ENCODE measurements around the gene MYOG. TPM values are rescaled to one million over a fixed set of nuclear protein-coding genes. Genes with fewer than 3 reads are reported as not detected.
A peak's percentile ranks its signal among the peaks of the same experiment; 100 is the strongest.

The MYOG gene
- polyA plus RNA-seq, 1 donor (not counting 4 experiments of a cell fraction or from before 2014, with no cell fraction given), result not detected

DNA sequence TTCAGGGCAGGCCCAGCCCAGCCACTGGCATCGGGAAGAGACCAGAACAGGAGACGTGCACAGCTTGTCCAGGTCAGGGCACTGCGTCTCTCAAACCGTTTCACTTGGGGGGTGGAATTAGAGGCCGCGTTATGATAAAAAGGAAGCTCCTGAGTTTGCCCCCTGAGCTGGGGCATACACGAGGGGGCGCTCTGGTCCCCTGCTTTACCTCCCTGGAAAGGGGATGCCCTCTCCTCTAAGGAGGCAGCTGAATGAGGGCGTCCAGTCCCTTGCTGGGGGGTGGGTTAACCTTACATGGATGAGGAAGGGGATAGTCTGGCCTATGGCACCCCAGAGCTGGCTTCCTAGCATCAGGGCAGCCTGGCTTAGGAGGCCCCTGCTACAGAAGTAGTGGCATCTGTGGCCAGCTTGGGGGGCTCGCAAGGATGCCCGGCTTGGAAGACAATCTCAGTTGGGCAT is 2.3 kb downstream of the MYOG start:
- Histone ChIP-seq H3K4me3 (ENCODE audit: control insufficient read depth in 2 of 3, extremely low read depth in 1 of 3, insufficient read depth in 2 of 3, low read depth in 1 of 3, low read length in 3 of 3) (no peak overlapping the region), H3K79me2 (ENCODE audit: control insufficient read depth, insufficient read depth, low read length) (no peaks in the 10 kb centered on the region), H3K27ac (ENCODE audit: control insufficient read depth, insufficient read depth, low read length) (no peak overlapping the region), H3K9ac (ENCODE audit: control insufficient read depth, extremely low read depth, insufficient read depth, low read length) (no peak overlapping the region), H3K9me1 (ENCODE audit: control insufficient read depth, extremely low read depth, insufficient read depth, low read length) (no peaks in the 10 kb centered on the region), H4K20me1 (ENCODE audit: control insufficient read depth, extremely low read depth, insufficient read depth, low read length) (no peaks in the 10 kb centered on the region), H3K4me1 (ENCODE audit: control insufficient read depth, extremely low read depth, insufficient read depth, low read length) (no peaks in the 10 kb centered on the region), H3K36me3 (ENCODE audit: control insufficient read depth in 2 of 2, extremely low read depth in 1 of 2, insufficient read depth in 2 of 2, low read length in 2 of 2) (no peaks in the 10 kb centered on the region), H2AFZ (ENCODE audit: control insufficient read depth, low read length) (no peak overlapping the region), H3K4me2 (ENCODE audit: control insufficient read depth, extremely low read depth, insufficient read depth, low read depth, low read length) (no peak overlapping the region), H3K9me3 (ENCODE audit: control insufficient read depth, low read depth, low read length) (no peaks in the 10 kb centered on the region), H3K27me3 (ENCODE audit: control insufficient read depth, extremely low read depth, insufficient read depth, low read length) (peaks cover 18% of the 10 kb centered on the region)
- dilution Hi-C loops (cut with MboI; ENCODE audit: extremely low pct_ligation_motif_present, low sequenced_read_pairs), result no loop called here
- DNase-seq (ENCODE audit: low read depth, low spot score) (no peak), FAIRE-seq (no peak)
- TF ChIP-seq, protein P1, sequence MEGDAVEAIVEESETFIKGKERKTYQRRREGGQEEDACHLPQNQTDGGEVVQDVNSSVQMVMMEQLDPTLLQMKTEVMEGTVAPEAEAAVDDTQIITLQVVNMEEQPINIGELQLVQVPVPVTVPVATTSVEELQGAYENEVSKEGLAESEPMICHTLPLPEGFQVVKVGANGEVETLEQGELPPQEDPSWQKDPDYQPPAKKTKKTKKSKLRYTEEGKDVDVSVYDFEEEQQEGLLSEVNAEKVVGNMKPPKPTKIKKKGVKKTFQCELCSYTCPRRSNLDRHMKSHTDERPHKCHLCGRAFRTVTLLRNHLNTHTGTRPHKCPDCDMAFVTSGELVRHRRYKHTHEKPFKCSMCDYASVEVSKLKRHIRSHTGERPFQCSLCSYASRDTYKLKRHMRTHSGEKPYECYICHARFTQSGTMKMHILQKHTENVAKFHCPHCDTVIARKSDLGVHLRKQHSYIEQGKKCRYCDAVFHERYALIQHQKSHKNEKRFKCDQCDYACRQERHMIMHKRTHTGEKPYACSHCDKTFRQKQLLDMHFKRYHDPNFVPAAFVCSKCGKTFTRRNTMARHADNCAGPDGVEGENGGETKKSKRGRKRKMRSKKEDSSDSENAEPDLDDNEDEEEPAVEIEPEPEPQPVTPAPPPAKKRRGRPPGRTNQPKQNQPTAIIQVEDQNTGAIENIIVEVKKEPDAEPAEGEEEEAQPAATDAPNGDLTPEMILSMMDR (optimal IDR thresholded peaks at IDR 0.05 in 1 of 3, IDR thresholded peaks at IDR 0.05 in 1 of 3, conservative IDR thresholded peaks at IDR 0.05 in 1 of 3; ENCODE audit: extremely low read depth in 1 of 3, insufficient read depth in 2 of 3, low read length in 3 of 3), result peak in 1 of 3 experiments; percentile 4
- no peak for TF ChIP-seq EZH2 (IDR thresholded peaks at IDR 0.05; ENCODE audit: low read length)

DNA sequence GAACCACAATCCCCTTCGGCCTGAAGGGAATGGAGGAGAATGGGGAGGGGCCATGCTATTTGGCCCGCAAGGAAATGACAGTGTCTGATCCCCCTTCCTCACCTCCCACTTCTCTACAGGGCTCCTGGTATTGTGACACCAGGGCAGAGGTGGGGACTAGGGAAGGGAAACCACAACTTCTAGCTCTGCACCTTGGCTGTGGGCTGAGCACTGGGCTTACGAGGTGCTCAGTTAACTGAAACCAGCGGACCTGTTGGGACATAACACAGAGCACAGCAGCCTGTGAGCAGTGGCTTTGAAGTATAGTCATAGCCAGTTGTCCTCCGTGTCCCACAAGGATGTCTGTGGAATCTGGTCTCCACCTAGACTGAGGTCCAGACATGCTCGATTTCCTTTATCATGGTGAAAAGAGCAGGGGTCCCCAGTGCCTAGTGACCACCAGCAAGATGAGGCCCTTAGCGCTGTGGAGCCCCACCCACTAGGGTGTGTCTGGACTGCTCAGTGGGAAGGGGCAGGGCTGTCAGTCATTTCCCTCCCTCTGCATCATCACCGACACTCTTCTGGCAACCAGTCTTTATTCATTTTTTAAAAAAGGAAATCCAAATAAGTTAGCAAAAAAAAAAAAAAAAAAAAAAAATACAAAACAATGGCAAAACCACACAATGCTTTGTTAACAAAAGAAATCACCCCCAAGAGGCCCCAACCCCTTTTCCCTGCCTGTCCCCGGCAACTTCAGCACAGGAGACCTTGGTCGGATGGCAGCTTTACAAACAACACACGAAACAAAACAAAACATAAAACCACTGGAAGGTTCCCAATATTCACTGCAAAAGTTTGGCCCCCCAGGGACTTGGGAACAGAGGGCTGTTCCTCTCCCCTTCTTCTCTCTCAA is 3.0 kb downstream of the MYOG start:
- no peak overlapping the region for H2AFZ ChIP-seq (ENCODE audit: control insufficient read depth, low read length)

More for the DNA sequence above, 3.0 kb downstream of the MYOG start:
- Histone ChIP-seq H3K27ac (ENCODE audit: control insufficient read depth, insufficient read depth, low read length) (no peak overlapping the region), H3K36me3 (ENCODE audit: control insufficient read depth in 2 of 2, extremely low read depth in 1 of 2, insufficient read depth in 2 of 2, low read length in 2 of 2) (no peaks in the 10 kb centered on the region), H3K4me2 (ENCODE audit: control insufficient read depth, extremely low read depth, insufficient read depth, low read depth, low read length) (no peak overlapping the region), H3K9me1 (ENCODE audit: control insufficient read depth, extremely low read depth, insufficient read depth, low read length) (no peaks in the 10 kb centered on the region), H3K27me3 (ENCODE audit: control insufficient read depth, extremely low read depth, insufficient read depth, low read length) (peaks cover 21% of the 10 kb centered on the region), H3K4me1 (ENCODE audit: control insufficient read depth, extremely low read depth, insufficient read depth, low read length) (no peaks in the 10 kb centered on the region), H3K9ac (ENCODE audit: control insufficient read depth, extremely low read depth, insufficient read depth, low read length) (no peak overlapping the region), H3K4me3 (ENCODE audit: control insufficient read depth in 2 of 3, extremely low read depth in 1 of 3, insufficient read depth in 2 of 3, low read depth in 1 of 3, low read length in 3 of 3) (no peak overlapping the region), H3K9me3 (ENCODE audit: control insufficient read depth, low read depth, low read length) (no peaks in the 10 kb centered on the region), H4K20me1 (ENCODE audit: control insufficient read depth, extremely low read depth, insufficient read depth, low read length) (no peaks in the 10 kb centered on the region), H3K79me2 (ENCODE audit: control insufficient read depth, insufficient read depth, low read length) (no peaks in the 10 kb centered on the region)
- dilution Hi-C loops (cut with MboI; ENCODE audit: extremely low pct_ligation_motif_present, low sequenced_read_pairs), result no loop called here
- DNase-seq (ENCODE audit: low read depth, low spot score), result no peak
- TF ChIP-seq, protein P1 (optimal IDR thresholded peaks at IDR 0.05 in 1 of 3, IDR thresholded peaks at IDR 0.05 in 1 of 3, conservative IDR thresholded peaks at IDR 0.05 in 1 of 3; ENCODE audit: extremely low read depth in 1 of 3, insufficient read depth in 2 of 3, low read length in 3 of 3), result no peak
- TF ChIP-seq EZH2 (IDR thresholded peaks at IDR 0.05; ENCODE audit: low read length), result no peak
- no peak for FAIRE-seq
